ENCODE results near the gene GLO1. TPM values are rescaled to one million over a fixed set of nuclear protein-coding genes. Genes with fewer than 3 reads are reported as not detected.

The GLO1 gene
- total and polyA plus RNA-seq, 9 of the 15 experiments (the other 6 are each of a cell fraction or from before 2014, with no cell fraction given), result 155 to 331 (median 203) TPM

GRCh38 chr6:38695933-38696332 lies 7.0 kb downstream of the GLO1 start (continued):
- no peak for TF ChIP-seq MGA (IDR thresholded peaks at IDR 0.05)
- no peak for TF ChIP-seq EHMT2 (IDR thresholded peaks at IDR 0.05)
- TF ChIP-seq THAP12 (CRISPR knock-in tag; IDR thresholded peaks at IDR 0.05), result no peak
- no peak for TF ChIP-seq BCL6 (CRISPR knock-in tag; IDR thresholded peaks at IDR 0.05)
- TF ChIP-seq MBD2 (IDR thresholded peaks at IDR 0.05; ENCODE audit: borderline replicate concordance, low read depth), result no peak
- no peak for TF ChIP-seq PREB (CRISPR knock-in tag; IDR thresholded peaks at IDR 0.05)
- no peak for TF ChIP-seq POLR2B (IDR thresholded peaks at IDR 0.05; ENCODE audit: low read depth, partially characterized antibody)
- no peak for TF ChIP-seq MCM2 (IDR thresholded peaks at IDR 0.05; ENCODE audit: low read depth)
- no peak for TF ChIP-seq STAT5A (IDR thresholded peaks at IDR 0.05; ENCODE audit: borderline replicate concordance, low read length)
- no peak for TF ChIP-seq BMI1 (IDR thresholded peaks at IDR 0.05; ENCODE audit: low read length)
- no peak for TF ChIP-seq ZC3H4 (CRISPR knock-in tag; IDR thresholded peaks at IDR 0.05; ENCODE audit: borderline replicate concordance)
- no peak for TF ChIP-seq PCBP2 (IDR thresholded peaks at IDR 0.05; ENCODE audit: low read depth, low read length, poor library complexity, severe bottlenecking)
